Epithelial cell of proximal tubule (primary cell): ENCODE data around the gene LAMC2. TPM values are rescaled to one million over a fixed set of nuclear protein-coding genes. Genes with fewer than 3 reads are reported as not detected.

Experiments
- DNase-seq: peaks from one replicate; pipeline ENCODE4 v3.0.0-alpha.2; 2011; ENCODE audit warnings: low read depth
- H3K4me3 ChIP-seq: 2 replicates; pipeline ENCODE4 v1.5.1; 2011; ENCODE audit warnings: low read depth, mild to moderate bottlenecking, low read length
- total RNA-seq: library from RNA; depleted of rRNA; stranded (reverse); fragments of >200 nt; gene quantifications from 2 replicates; pipeline ENCODE4 v1.2.3, GENCODE V29; 2015
- TF ChIP-seq, protein P1 (sequence below): conservative IDR thresholded peaks from 2 replicates; pipeline ENCODE4 v1.5.1; 2012; ENCODE audit warnings: low read depth, mild to moderate bottlenecking, low read length

Gene LAMC2
- total RNA-seq, 1 donor from 2014 or later = 382 TPM

DNA sequence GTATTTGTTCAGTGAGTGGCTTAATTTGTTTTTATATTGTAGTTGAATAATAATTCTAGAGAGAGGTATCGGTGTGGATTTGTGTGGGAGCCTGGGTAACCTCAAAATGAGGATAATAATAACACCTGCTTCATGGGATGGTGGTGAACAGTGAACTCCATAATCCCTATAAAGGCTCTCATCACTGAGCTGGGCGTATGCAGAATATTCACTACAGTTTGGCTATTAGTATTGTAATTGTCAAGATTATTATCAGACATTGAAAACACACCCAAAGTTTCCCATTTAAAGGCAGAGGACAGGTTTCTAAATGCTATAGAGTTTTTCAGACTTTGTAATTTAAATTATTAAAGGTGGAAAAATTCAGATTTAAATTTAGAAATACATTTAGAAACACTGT is 7.0 kb upstream of the LAMC2 start:
- H3K4me3 ChIP-seq = no peak overlapping the region
- TF ChIP-seq, protein P1, sequence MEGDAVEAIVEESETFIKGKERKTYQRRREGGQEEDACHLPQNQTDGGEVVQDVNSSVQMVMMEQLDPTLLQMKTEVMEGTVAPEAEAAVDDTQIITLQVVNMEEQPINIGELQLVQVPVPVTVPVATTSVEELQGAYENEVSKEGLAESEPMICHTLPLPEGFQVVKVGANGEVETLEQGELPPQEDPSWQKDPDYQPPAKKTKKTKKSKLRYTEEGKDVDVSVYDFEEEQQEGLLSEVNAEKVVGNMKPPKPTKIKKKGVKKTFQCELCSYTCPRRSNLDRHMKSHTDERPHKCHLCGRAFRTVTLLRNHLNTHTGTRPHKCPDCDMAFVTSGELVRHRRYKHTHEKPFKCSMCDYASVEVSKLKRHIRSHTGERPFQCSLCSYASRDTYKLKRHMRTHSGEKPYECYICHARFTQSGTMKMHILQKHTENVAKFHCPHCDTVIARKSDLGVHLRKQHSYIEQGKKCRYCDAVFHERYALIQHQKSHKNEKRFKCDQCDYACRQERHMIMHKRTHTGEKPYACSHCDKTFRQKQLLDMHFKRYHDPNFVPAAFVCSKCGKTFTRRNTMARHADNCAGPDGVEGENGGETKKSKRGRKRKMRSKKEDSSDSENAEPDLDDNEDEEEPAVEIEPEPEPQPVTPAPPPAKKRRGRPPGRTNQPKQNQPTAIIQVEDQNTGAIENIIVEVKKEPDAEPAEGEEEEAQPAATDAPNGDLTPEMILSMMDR = no peak
- no peak for DNase-seq

DNA sequence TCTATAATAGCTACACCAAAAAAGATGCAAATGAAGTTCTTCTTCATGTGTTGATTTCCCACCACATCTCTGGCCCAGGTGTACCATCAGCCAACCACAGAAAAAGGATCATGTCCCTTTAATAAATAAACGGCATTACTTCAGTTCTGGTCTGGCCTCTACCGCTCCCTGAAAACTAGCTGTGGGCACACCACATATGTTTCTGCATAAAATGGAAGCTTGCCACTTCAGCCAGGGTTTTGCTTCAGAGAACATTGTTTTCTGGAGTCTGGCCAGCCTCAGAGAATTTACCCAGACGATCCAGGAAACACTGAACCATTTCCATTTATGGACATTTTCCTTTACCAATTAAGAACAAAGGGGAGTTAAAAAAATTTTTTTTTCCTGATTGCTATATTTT is 5.8 kb upstream of the LAMC2 start:
- DNase-seq = peak; percentile 80
- H3K4me3 ChIP-seq = no peak overlapping the region
- TF ChIP-seq, protein P1 = no peak

DNA sequence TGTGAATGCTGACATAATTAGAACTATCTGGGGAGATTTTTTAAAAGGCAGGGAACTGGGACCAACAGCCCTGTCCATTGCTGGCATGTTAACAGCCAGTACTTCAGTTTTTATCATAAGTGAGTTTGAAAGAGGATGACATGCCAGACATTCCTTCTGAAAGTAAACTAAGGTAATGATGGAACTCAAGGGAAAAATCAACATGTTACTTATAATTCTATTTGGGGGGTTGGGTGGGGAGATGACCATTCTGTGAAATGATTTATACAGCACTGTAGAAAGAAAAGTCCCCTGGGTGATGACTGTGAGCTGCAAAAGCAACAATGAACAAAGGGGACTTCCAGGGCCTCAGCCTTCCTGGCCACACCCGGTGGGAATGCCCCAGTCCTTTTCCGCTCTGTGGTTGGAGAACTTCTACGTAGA is 5.4 kb upstream of the LAMC2 start:
- H3K4me3 ChIP-seq = no peak overlapping the region
- peak; percentile 93 for DNase-seq
- TF ChIP-seq, protein P1 = no peak

DNA sequence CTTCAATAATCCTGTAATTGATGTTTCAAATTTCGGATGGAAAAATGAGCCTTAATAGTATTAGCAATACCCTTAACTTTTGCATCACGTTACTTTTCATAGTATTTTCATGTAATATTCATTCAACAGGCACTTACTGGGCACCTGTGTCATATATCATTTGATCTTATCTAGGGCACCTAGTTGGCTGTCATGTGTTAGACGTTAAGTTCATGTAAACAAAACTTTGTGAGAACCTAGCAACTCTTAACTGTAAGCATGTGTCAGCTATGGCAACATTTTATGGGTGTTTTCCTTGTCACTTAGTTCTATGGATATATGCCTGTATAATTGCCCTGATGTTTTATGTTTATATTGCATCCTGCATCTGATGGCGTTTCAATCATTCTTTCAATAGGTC is 777 bp downstream of the LAMC2 start:
- TF ChIP-seq, protein P1 = no peak
- H3K4me3 ChIP-seq = peak overlapping the region; percentile 61
- no peak for DNase-seq

DNA sequence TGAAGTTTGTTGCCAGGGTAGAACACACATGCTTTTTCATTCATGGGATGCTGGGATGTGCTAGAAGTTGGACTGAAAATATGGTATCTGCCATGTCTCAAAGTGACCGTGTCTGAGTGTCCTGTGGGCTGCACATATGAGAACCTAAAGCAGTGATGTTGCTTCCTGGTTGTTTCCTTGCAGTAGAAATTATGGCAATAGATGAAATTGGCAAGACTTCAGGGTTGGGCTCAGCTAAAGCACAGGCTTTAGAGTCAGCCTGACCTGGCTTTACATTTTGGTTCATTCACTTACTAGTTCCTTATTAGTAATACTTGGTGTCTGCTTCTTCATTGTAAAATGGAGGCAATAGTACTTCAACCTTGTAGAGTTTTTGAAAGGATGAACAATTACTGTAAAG is 2.2 kb downstream of the LAMC2 start:
- peak overlapping the region; percentile 61 for H3K4me3 ChIP-seq
- TF ChIP-seq, protein P1 = no peak

DNA sequence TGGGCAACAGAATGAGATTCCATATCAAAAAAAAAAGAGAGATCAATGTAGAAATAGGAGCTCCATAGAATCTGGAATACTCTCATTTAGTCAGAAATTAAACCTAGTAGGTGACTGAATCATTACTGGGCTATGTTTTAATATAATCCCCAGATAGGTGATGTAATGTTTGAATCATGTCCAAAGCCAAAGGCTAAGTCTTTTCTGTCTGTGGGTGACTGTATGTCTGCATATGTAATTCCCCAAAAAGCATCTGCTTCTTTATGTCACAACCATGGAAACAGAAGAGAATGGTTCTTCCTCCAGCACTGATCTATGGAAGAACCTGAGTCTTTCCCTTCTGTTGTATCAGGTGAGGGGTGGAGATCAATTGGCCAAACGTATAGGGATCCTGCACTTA is 5.8 kb downstream of the LAMC2 start:
- TF ChIP-seq, protein P1 = no peak
- H3K4me3 ChIP-seq = no peak overlapping the region
- no peak for DNase-seq

More for the DNA sequence above, 2.2 kb downstream of the LAMC2 start:
- DNase-seq = no peak

DNA sequence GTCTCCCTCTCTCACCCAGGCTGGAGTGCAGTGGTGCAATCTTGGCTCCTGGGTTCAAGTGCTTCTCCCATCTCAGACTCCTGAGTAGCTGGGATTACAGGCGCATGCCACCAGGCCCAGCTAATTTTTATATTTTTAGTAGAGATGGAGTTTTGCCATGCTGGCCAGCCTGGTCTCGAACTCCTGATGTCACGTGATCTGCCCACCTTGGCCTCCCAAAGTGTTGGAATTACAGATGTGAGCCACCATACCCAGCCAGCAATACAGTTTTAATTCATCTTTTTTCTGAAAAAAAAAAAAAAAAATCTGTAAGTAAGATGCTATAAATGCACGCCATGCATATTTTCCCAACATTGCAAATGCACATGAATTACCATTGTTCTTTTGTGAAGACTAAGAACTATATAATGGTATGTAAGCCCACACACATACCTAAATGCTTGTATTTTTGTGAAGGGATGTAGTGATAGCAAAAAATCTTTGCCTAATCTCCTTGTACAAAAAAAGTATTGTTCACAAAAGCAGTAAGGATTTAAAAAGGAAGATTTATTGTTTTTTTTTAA is 8.0 kb downstream of the LAMC2 start:
- TF ChIP-seq, protein P1 = no peak
- no peak overlapping the region for H3K4me3 ChIP-seq
- DNase-seq = no peak
